A549 (cell line): Measurements from ENCODE around the gene PRKAG3.

Experiments used
- CTCF ChIP-seq: fragments of >200 bp; sonication (Bioruptor Twin); formaldehyde crosslinking; IDR thresholded peaks from 3 replicates; pipeline ENCODE4 v1.5.1; 2016
- HOXA7 ChIP-seq: fragments of 250-450 bp; sonication (Bioruptor Pico); IDR thresholded peaks from 2 replicates; pipeline ENCODE4 v1.5.0; 2020; ENCODE audit warnings: mild to moderate bottlenecking, moderate library complexity
- PHF8 ChIP-seq: fragments of 200-600 bp; sonication (generic); IDR thresholded peaks from 2 replicates; pipeline ENCODE4 v1.6.1; 2016; ENCODE audit warnings: low read depth, mild to moderate bottlenecking, antibody characterized with exemption, moderate library complexity, borderline replicate concordance
- POLR2A ChIP-seq: IDR thresholded peaks from 2 replicates; pipeline ENCODE4 v1.6.1; 2012; ENCODE audit warnings: mild to moderate bottlenecking, low read length
- RFX5 ChIP-seq: fragments of 450-650 bp; IDR thresholded peaks from 2 replicates; pipeline ENCODE4 v1.7.1; 2014; ENCODE audit warnings: antibody characterized with exemption, mild to moderate bottlenecking, moderate library complexity
- ZSCAN20 ChIP-seq: fragments of 250-450 bp; sonication (Bioruptor Pico); IDR thresholded peaks from 2 replicates; pipeline ENCODE4 v1.8.0; 2022; ENCODE audit warnings: mild to moderate bottlenecking, moderate library complexity

- TF ChIP-seq CTCF (no peak), ZSCAN20 (CRISPR knock-in tag) (no peak), RFX5 (no peak), PHF8 (no peak), POLR2A (no peak), HOXA7 (no peak)
Measured at GRCh38 chr2:218877331-218877730, 45.7 kb upstream of the PRKAG3 start.
